SIG-M5 (cell line): ENCODE data around the gene HS6ST1.

ENCODE experiments used
- DNase-seq: peaks from one replicate; lab custom pipeline; 2025; lab: John Stamatoyannopoulos, UW

The HS6ST1 gene

DNA sequence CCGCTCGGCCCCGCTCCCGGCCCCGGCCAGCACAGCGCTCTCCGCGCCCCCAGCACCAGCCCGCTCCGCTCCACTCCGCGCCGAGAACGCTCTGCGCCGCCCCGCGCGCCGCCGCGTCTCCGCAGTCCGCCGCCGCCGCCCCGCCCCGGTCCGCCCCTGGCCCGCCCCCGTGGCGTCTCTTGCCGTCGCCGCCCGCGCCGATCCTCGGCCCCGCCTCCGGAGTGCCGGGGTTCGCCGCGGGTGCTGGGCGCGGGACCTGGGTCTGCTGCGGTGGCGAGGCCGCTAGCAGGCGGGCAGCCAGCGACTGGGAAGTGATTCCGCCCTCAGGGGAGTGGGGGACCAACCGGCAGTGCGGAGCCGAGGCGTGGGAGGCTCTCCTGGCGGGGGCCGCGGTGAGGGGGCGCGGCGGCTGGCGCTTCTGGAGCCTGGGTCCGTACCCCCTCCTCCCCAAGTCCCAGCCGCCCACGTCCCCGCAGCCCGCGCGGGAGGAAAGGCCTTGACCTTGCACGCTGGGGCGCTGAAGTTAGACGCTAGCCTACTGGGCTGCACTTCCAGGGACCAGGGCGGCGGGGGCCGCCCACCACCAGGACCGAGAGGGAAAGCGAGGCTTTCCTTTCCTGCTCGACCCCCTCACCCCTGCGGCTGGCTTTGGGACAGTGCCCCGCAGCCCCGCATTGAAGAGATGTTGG is at the start of gene HS6ST1:
Gene HS6ST1, minus strand, starts transcription at position 93 of the 689 bp plus-strand sequence. CDS start 305 bp downstream, outside the sequence.
- DNase-seq, result peak; percentile 4

GRCh38 chr2:128367601-128368359 is 49.1 kb upstream of the HS6ST1 start:
- no peak for DNase-seq

GRCh38 chr2:128366713-128367511 is 48.2 kb upstream of the HS6ST1 start:
- no peak for DNase-seq

DNA sequence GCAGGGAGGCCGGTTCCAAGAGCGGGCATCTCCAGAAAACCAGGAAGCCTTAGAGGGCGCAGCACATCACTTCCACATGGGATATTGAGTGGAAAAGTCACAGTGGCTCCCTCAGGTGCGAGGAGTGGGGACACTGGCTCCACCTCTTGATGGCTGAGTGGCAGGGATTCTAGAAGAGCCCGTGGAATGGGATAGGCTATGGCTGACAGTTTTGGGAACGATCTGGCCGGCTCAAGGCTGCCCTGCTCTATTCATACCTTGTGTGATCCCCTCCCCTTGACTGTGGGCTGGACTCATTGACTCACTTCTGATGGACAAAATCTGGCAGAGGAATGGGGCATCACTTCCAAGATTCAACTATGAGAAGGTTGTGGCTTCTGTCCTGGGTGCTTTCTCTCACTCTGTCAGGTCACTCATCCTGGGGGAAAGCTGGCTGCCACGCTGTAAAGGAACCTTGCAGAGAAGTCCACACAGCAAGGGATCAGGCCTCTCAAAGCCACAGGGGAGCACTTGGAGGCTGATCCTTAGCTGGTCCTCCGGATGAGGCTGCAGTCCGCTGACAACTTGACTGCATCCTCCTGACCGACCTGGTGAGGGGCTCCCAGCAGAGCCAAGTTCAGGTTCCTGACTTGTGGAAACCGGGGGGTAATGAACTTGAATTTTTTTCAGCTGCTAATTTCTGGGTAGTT is 46.7 kb upstream of the HS6ST1 start:
- DNase-seq, result no peak

GRCh38 chr2:128364441-128364911 is 45.8 kb upstream of the HS6ST1 start:
- no peak for DNase-seq

GRCh38 chr2:128363934-128364361 is 45.3 kb upstream of the HS6ST1 start:
- DNase-seq, result no peak

DNA sequence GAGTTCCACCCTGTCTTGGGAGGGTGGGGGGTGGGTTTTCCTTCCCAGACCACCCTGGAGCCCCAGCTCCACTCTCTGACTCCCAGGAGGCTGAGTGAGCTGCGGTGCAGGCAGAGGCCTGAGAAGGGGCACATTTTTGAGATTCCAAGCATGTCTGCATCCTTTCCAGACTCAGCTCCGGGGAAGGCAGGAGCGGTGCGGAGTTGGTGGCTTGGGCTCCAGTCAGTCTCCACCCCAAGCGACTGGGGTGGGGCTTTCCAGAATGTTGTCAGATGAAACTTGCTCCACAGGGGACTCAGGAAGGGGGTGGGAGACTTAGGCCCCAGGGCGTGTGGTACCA is 44.2 kb upstream of the HS6ST1 start:
- DNase-seq, result no peak

DNA sequence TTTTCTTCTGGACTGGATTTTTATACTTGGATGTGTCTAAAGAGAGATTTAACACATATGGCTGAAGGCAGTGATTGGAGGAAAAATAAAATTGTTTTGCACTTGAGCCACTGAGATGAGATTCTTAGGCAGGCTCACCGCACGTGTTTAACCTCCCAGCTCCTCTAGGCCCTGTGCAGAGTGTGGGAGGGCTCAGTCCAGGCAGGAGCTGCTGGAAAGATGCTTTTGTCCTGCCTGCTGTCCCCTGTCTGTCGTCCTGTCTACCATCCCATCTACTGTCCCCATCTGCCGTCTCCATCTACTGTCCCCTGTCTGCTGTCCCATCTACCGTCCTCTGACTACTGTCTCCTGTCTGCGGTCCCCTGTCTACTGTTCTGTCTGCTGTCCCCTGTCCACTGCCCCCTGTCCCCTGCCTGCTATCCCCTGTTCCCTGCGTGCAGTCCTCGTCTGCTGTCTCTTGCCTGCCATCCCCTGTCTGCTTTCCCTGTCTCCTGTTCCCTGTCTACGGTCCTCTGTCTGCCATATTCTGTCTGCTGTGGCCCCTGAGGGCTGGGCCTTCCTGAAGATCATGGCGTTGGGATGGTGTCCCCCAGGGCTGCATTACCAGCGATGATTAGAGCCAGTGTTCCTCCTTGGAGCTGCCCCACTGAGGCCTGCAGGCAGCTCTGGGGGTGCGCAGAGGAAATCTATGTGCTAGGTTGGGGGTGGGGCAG is 43.7 kb upstream of the HS6ST1 start:
- DNase-seq, result no peak

DNA sequence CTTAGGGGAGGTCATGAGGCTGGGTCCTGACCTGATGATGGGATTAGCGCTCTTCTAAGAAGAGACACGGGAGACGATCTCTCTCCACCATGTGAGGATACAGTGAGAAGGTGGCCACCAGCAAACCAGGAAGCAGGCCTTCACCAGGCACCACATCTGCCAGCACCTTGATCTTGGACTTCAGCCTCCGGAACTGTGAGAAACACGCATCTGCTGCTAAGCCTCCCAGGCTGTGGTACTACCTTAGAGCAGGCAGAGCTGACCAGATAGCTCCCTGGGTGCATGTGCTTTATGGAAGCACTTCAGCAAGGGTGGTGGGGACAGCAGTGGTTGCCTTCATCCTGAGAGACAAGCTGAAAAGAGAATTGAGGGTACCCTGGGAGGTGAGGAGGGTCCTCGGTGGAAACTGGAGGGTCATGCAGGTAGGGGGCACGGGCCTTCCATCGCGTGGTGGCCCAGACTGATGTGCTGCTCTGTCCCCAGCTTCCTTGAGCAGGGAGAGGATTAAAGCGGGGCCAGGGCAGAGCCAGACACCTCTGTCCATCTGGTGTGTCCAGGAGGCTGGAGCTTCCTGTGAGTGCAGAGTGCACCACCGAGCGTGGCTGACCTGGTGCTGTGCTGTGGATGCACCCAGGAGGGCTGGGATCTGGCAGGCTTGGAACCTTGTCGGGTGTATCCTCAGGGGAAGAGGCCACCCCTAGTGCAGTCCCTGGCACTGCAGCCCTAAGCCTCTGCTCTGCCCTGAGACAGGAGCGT is 42.9 kb upstream of the HS6ST1 start:
- no peak for DNase-seq

DNA sequence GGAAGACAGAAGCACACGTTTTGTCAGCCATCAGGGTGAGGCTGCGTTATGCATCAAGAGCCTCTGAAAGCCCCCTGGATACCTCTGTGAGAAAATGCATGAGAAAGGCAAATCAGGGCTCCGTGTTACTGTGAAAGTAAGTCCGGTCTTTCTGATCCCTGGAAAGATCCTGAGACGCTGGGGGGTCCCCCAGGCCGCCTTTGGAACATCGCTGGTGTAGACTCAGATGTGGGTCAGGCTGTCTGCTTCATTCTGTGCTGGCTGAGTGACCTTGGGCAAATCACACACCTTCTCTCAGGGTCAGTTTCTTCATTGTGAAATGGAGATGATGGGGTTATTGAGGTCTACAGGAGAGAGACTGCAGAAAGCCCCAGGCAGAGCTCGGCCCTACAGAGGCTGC is 42.0 kb upstream of the HS6ST1 start:
- DNase-seq, result no peak

GRCh38 chr2:128359841-128360240 is 41.2 kb upstream of the HS6ST1 start:
- no peak for DNase-seq

DNA sequence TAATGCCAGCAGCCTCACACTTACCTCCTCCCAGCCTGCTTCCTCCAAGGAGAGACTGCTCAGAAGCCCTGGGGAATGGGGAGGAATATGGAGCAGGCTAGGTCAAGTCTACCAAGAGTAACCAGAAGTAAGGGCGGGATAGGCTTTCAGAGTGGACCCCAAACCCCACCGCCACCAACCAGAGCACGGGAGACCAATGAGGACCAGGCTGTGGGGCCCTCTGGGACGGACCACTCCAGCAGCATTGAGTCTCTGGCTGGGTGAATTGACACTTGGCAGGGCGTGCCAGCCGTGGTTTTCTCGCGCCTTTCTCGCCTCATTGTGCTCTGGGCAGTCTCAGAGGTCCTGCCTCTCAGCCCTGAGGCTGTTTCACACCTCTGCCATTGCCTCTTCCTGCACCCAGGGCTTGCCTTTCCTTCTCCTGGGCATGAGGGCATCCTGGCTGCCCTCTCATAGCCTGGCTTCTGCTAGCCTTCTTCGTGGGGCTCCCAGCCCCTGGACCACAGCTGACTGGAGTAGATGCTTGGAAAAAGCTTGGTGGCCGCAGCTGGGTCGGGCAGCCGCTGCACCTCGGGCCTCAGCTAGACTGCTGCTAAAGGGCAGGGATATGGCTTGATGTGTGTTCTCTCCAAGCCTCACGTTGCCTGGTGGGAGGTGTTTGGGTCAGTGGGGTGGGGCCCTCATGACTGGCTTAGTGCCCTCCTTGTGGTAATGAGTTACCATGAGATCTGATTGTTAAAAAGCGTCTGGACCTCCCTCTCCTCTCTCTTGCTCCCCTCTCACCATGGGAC is 40.5 kb upstream of the HS6ST1 start:
- no peak for DNase-seq

DNA sequence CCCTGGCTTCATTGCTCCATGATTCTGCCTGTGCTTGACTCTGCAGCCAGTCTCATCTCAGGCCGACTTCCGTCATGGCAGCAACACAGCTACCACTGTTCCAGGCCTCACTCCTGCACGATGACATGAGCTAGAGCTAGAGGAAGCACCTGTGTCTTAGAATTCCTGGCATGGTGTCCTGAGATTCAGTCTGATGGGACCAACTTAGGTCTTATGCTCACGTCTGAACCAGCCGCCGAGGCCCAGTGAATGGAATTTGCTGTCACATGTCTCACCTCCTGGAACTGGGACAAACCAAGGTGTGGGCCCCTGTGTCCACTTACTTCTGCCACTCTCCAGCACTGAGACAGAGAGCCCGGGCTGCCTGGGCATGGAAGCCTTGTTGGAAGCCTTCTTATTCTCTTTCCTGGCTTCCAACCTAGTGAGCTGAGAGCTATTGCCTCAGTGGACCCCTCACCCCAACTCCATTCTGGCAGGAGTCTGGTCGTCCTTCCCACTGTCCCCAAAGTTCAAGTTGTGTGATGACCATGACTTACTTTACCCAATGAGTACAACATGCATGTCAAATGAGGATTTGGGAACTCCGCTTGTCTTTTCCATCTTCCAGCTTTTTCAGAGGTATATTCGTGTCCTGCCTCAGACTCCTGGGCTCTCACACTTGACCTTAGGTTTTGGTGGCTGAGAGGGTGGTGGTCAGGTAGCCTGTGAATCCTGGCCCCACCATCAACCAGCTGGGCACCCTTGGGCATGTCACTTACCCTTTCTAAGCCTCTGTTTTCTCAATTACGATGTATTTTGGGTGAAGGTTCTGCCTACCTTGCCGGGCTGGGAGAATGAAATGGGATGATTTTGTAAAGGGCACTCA is 39.1 kb upstream of the HS6ST1 start:
- DNase-seq, result no peak

DNA sequence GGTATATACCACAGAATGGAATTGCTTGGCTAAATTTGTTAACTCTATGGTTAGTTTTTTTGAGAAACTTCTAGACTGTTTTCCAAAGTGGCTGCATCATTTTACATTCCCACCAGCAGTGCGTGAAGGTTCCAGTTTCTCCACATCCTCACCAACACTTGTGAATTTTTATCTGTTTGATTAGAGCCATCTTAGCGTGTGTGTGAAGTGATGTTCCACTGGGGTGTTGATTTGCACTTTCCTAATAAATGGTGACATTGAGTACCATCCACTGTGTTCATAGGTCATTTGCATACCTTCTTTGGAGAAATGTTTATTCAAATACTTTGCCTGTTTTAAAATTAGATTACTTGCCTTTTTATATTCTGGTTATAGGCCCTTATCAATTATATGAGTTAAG is 37.5 kb upstream of the HS6ST1 start:
- DNase-seq, result no peak

- no peak for DNase-seq
Observed at GRCh38 chr2:128354726-128355470, 36.2 kb upstream of the HS6ST1 start.

GRCh38 chr2:128354161-128354560 is 35.5 kb upstream of the HS6ST1 start:
- DNase-seq, result no peak

- DNase-seq, result no peak
Observed at GRCh38 chr2:128350736-128351135, 32.1 kb upstream of the HS6ST1 start.

- no peak for DNase-seq
Observed at GRCh38 chr2:128348701-128349100, 30.0 kb upstream of the HS6ST1 start.
